Measurements from ENCODE around the gene STAB1. TPM values are rescaled to one million over a fixed set of nuclear protein-coding genes. Genes with fewer than 3 reads are reported as not detected.

STAB1 gene
- polyA plus RNA-seq, 4 donors, result 2.0 to 72.1 (median 24.4) TPM

DNA sequence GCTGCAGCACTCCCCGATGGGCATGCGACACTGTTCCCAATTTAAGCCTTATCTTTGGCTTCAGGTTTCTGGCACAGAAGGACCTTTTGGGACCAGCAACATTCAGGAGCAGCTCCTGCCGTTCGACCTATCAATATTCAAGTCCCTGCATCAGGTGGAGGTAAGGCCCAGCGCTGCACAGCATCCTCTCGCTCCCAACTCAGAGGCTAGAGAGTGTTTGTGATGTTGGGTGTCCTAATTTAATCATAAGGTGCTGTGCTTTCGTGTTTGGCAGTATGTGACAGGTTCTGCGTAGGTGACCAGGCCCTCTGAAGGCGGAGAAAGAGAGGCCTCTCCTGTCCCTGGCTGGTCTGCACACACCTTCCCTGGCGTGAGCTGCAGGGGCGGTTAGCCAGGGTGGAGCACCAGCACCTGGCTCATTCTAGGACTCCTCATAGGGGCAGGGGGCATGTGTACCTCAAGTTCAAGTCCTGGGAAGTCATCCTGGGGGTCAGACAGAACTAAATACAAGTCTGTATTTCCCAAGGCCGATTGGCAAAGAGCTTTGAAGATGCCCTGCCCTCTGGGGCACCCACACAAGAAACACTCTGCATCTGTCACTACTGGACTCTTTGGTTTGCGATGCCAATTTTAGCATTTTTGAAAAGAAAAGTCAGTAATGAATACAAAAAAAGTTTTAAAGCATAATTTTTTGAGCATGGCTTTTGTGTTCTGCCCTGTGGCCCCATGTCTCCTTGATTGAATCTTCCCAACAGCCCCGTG is 22.7 kb upstream of the STAB1 start:
- Histone ChIP-seq H3K27ac (ENCODE audit: low read depth in 1 of 3, low read length in 2 of 3) (no peak overlapping the region), H3K4me3 (ENCODE audit: low read depth in 1 of 3, low read length in 3 of 3) (no peak overlapping the region), H3K27me3 (ENCODE audit: control insufficient read depth in 3 of 3, insufficient read depth in 3 of 3, low read length in 3 of 3) (no peaks in the 10 kb centered on the region), H3K4me1 (ENCODE audit: control insufficient read depth in 3 of 3, insufficient read depth in 2 of 3, low read depth in 1 of 3, low read length in 2 of 3) (no peaks in the 10 kb centered on the region), H3K9me3 (ENCODE audit: control insufficient read depth in 2 of 2, insufficient read depth in 1 of 2, low read depth in 1 of 2, low read length in 1 of 2) (no peaks in the 10 kb centered on the region), H3K36me3 (ENCODE audit: control insufficient read depth in 3 of 3, insufficient read depth in 2 of 3, low read depth in 1 of 3, low read length in 3 of 3) (peaks cover 13 to 81% (median 15%) of the 10 kb centered on the region in 3 donors)
- 81 to 85% (median 83%) methylated on average over 14 of the region's 14 CpGs for WGBS, 3 donors
- FAIRE-seq (no peak), DNase-seq (no peak)

DNA sequence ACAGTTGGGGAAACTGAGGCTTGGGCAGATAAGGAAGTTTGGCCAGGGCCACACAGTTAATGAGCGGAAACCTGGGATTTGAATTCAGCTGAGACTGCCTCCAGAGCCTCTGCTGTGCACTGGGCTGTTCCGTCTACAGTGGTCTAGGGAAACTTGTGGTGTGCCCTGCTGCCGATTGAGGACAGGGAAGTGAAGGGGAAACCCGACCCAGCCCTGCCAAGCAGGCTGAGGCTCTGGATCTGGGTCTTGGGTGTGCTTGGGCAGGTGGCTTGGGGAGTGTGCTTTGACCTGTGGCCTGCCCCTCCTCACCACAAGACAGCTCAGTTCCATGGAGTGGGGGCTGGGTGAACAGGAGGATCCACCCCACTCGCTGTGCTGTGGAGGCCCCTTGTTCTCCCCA is 22.1 kb upstream of the STAB1 start:
- DNase-seq (no peak), FAIRE-seq (no peak)
- Histone ChIP-seq H3K4me1 (ENCODE audit: control insufficient read depth in 3 of 3, insufficient read depth in 2 of 3, low read depth in 1 of 3, low read length in 2 of 3) (no peaks in the 10 kb centered on the region), H3K4me3 (ENCODE audit: low read depth in 1 of 3, low read length in 3 of 3) (no peak overlapping the region), H3K9me3 (ENCODE audit: control insufficient read depth in 2 of 2, insufficient read depth in 1 of 2, low read depth in 1 of 2, low read length in 1 of 2) (no peaks in the 10 kb centered on the region), H3K27me3 (ENCODE audit: control insufficient read depth in 3 of 3, insufficient read depth in 3 of 3, low read length in 3 of 3) (no peaks in the 10 kb centered on the region), H3K36me3 (ENCODE audit: control insufficient read depth in 3 of 3, insufficient read depth in 2 of 3, low read depth in 1 of 3, low read length in 3 of 3) (peaks cover 17 to 82% (median 19%) of the 10 kb centered on the region in 3 donors), H3K27ac (ENCODE audit: low read depth in 1 of 3, low read length in 2 of 3) (no peak overlapping the region)
- 73 to 86% (median 76%) methylated on average over 5 of the region's 5 CpGs for WGBS, 3 donors

DNA sequence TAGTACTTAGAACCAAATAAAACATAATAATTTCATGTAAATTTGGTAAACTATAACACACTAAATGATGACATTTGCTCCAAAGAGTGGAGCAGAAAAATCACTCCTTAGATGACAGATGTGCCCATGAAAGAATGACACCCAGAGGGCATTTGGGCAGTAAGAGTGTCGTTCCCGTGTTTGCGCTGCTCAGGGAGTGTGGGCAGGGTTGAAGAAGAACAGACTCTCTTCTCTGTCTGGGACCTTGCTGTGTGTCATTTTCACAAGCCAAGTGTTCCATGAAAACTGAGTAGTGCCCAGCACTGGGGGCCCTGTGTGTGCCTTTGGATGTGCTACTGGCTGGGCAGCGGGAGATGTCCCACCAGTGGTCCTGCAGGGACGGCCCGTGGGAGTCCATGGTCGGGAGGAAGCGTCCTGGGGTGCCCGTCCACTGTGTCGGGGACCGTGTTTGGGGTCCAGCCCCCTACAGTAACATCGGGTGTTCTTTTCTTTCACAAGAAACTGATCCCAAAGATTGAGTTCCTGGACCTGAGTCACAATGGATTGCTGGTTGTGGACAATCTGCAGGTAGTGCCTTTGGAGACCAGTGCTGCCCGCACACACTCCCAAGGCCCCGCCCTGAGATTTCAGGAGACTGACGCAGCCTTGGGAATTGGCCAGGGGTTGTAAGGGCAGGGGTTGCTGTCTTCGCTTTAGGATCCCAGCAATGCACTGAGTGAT is 17.9 kb upstream of the STAB1 start:
- H3K36me3 ChIP-seq (ENCODE audit: control insufficient read depth in 3 of 3, insufficient read depth in 2 of 3, low read depth in 1 of 3, low read length in 3 of 3), result peaks cover 19 to 93% (median 40%) of the 10 kb centered on the region in 3 donors
- no peak for FAIRE-seq

DNA sequence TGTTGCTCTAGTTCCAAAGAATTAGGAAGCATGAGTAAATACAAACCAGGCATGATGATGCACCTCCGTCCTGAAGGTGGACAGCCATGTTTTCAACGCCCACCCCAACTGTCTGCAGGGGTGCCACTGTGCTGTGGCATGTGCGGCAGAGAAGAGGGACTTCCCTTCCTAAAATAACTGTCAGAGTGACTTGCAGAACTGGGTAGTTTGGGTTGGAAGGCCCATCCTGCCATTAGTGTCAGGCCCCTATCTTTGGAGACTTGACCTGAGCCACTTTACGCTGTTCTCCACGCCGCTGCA is 17.4 kb upstream of the STAB1 start:
- peaks cover 19 to 93% (median 37%) of the 10 kb centered on the region in 3 donors for H3K36me3 ChIP-seq (ENCODE audit: control insufficient read depth in 3 of 3, insufficient read depth in 2 of 3, low read depth in 1 of 3, low read length in 3 of 3)
- no peak for DNase-seq
- H3K27me3 ChIP-seq (ENCODE audit: control insufficient read depth in 3 of 3, insufficient read depth in 3 of 3, low read length in 3 of 3), result no peaks in the 10 kb centered on the region
- H3K9me3 ChIP-seq (ENCODE audit: control insufficient read depth in 2 of 2, insufficient read depth in 1 of 2, low read depth in 1 of 2, low read length in 1 of 2), result no peaks in the 10 kb centered on the region
- H3K4me1 ChIP-seq (ENCODE audit: control insufficient read depth in 3 of 3, insufficient read depth in 2 of 3, low read depth in 1 of 3, low read length in 2 of 3), result no peaks in the 10 kb centered on the region
- no peak overlapping the region for H3K27ac ChIP-seq (ENCODE audit: low read depth in 1 of 3, low read length in 2 of 3)
- no peak for FAIRE-seq
- 94 to 99% (median 96%) methylated on average over 6 of the region's 6 CpGs for WGBS, 3 donors
- no peak overlapping the region for H3K4me3 ChIP-seq (ENCODE audit: low read depth in 1 of 3, low read length in 3 of 3)

More for the DNA sequence above, 17.9 kb upstream of the STAB1 start:
- H3K9me3 ChIP-seq (ENCODE audit: control insufficient read depth in 2 of 2, insufficient read depth in 1 of 2, low read depth in 1 of 2, low read length in 1 of 2), result no peaks in the 10 kb centered on the region
- no peak overlapping the region for H3K4me3 ChIP-seq (ENCODE audit: low read depth in 1 of 3, low read length in 3 of 3)
- H3K27ac ChIP-seq (ENCODE audit: low read depth in 1 of 3, low read length in 2 of 3), result no peak overlapping the region
- H3K4me1 ChIP-seq (ENCODE audit: control insufficient read depth in 3 of 3, insufficient read depth in 2 of 3, low read depth in 1 of 3, low read length in 2 of 3), result no peaks in the 10 kb centered on the region
- H3K27me3 ChIP-seq (ENCODE audit: control insufficient read depth in 3 of 3, insufficient read depth in 3 of 3, low read length in 3 of 3), result no peaks in the 10 kb centered on the region
- no peak for DNase-seq
- WGBS, 3 donors, result 94% methylated on average over 16 of the region's 16 CpGs

DNA sequence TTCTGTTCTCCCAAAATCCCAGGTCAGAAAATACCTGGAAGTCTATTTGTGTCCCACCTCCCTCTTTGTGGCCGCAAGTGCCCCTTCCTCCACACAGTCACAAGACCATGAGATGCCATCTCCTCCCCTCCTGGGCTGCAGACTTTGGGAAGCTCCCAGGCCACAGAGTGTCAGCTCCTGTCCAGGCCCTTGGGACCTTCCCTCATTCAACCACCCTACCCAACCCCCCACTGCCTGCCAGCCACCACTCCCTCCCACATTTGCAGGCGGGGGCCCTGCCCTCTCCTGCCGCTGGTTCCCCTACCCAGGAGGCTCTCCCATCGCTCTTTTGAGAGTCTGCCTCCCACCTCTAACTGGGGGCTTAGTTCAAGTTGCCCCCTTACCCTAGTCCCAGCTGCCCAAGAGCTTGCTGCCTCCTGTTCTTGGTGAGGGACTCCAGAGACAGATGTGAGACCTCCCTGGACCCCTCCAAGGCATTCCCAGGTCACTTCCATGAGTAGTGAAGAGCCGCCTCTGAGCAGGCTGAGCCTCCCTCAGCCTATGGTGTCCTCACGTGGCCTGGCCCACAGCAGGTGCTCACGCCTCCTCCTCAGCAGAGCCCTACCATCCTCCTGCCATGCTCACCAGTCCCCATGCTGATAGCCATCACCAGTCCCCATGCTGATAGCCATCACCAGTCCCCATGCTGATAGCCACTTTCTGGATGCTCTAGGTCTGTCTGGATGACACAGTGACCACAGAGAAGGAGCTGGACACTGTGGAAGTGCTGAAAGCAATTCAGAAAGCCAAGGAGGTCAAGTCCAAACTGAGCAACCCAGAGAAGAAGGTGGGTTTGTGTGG is 15.9 kb upstream of the STAB1 start:
- Histone ChIP-seq H3K4me3 (ENCODE audit: low read depth in 1 of 3, low read length in 3 of 3) (no peak overlapping the region), H3K4me1 (ENCODE audit: control insufficient read depth in 3 of 3, insufficient read depth in 2 of 3, low read depth in 1 of 3, low read length in 2 of 3) (no peaks in the 10 kb centered on the region), H3K27me3 (ENCODE audit: control insufficient read depth in 3 of 3, insufficient read depth in 3 of 3, low read length in 3 of 3) (no peaks in the 10 kb centered on the region), H3K36me3 (ENCODE audit: control insufficient read depth in 3 of 3, insufficient read depth in 2 of 3, low read depth in 1 of 3, low read length in 3 of 3) (peaks cover 12 to 91% (median 30%) of the 10 kb centered on the region in 3 donors), H3K9me3 (ENCODE audit: control insufficient read depth in 2 of 2, insufficient read depth in 1 of 2, low read depth in 1 of 2, low read length in 1 of 2) (no peaks in the 10 kb centered on the region), H3K27ac (ENCODE audit: low read depth in 1 of 3, low read length in 2 of 3) (no peak overlapping the region)
- whole genome bisulfite sequencing, 3 donors, result 94 to 97% (median 94%) methylated on average over 7 of the region's 7 CpGs
- DNase-seq, result no peak
- no peak for FAIRE-seq

DNA sequence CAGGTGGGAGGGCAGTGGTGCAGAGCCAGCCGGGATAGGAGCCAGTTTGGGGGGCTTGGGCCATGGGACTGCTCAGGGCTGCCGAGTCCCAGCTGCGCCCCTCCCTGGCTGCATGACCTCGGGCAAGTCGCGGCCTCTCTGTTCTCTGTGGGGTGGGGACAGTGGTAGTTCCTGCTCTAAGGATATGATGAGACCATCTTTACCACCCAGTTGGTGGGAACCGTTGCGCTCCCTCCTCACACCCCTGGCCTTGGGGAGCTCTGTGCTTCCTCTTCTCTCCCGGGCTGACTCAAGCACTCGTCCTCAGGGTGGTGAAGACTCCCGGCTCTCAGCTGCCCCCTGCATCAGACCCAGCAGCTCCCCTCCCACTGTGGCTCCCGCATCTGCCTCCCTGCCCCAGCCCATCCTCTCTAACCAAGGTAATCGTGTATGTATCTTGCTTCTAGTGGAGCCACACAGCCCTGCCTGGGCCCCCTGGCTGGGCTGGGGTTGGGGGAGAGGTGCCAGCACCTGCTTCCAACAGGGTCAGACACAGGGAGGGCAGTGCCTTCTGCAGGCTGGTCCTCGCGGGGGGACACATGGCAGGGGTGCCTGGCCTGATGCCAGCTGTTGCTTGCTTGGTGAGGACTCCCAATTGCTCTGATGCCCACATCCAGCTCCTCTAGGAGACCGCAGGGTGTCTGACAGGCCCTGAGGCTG is 15.1 kb upstream of the STAB1 start:
- Histone ChIP-seq H3K9me3 (ENCODE audit: control insufficient read depth in 2 of 2, insufficient read depth in 1 of 2, low read depth in 1 of 2, low read length in 1 of 2) (no peaks in the 10 kb centered on the region), H3K36me3 (ENCODE audit: control insufficient read depth in 3 of 3, insufficient read depth in 2 of 3, low read depth in 1 of 3, low read length in 3 of 3) (peaks cover 12 to 96% (median 30%) of the 10 kb centered on the region in 3 donors), H3K4me1 (ENCODE audit: control insufficient read depth in 3 of 3, insufficient read depth in 2 of 3, low read depth in 1 of 3, low read length in 2 of 3) (no peaks in the 10 kb centered on the region), H3K4me3 (ENCODE audit: low read depth in 1 of 3, low read length in 3 of 3) (no peak overlapping the region), H3K27me3 (ENCODE audit: control insufficient read depth in 3 of 3, insufficient read depth in 3 of 3, low read length in 3 of 3) (no peaks in the 10 kb centered on the region), H3K27ac (ENCODE audit: low read depth in 1 of 3, low read length in 2 of 3) (no peak overlapping the region)
- FAIRE-seq, result no peak
- 86 to 95% (median 94%) methylated on average over 14 to 16 of the region's 16 CpGs for WGBS, 3 donors
- DNase-seq, result no peak

DNA sequence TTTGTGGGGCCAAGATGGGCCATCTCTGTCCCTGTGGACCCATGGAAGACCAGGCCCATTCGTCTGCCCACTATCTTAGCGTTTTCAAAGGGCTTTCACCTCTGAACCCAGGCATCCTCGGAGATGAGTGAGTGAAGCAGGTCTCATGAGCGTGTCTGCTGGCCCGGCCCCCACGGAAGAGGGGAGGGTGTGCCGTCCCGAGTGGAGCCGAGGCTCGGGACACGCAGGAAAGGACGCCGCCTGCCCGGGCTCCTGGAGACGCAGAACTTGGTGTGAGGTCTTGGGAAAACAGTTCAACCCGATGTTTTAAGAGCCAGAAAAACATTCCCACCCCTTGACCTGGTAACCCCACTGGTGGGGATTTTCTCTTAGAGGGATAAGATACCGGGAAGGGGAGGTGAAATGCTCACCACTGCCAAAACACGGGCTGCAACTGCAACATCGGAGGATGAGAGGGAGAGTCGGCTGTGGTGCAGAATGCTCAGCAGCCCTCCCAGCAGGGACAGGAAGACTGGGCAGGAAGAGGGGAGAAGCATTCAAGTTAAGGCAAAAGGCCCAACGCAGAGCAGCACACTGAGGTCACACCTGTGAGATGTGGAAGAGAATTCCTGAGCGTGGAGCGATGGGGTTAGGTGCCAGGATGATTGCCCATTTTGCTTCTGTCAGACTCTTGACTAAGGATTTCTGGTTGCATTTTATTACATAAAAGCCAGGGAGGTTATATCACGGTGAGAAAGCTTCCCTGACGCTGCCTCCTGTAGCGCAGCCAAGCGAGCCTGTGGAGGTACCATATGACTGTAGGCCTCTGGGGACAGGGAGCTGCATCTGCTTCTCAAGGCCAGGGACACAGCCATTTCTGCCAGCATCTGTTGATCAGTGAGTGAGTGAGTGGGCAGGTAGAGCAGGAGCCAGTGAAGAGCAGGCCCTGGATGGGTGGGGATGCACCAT is 14.1 kb upstream of the STAB1 start:
- Histone ChIP-seq H3K4me1 (ENCODE audit: control insufficient read depth in 3 of 3, insufficient read depth in 2 of 3, low read depth in 1 of 3, low read length in 2 of 3) (no peaks in the 10 kb centered on the region), H3K27me3 (ENCODE audit: control insufficient read depth in 3 of 3, insufficient read depth in 3 of 3, low read length in 3 of 3) (no peaks in the 10 kb centered on the region), H3K9me3 (ENCODE audit: control insufficient read depth in 2 of 2, insufficient read depth in 1 of 2, low read depth in 1 of 2, low read length in 1 of 2) (no peaks in the 10 kb centered on the region), H3K36me3 (ENCODE audit: control insufficient read depth in 3 of 3, insufficient read depth in 2 of 3, low read depth in 1 of 3, low read length in 3 of 3) (peaks cover 11 to 96% (median 29%) of the 10 kb centered on the region in 3 donors), H3K27ac (ENCODE audit: low read depth in 1 of 3, low read length in 2 of 3) (no peak overlapping the region), H3K4me3 (ENCODE audit: low read depth in 1 of 3, low read length in 3 of 3) (no peak overlapping the region)
- 85 to 93% (median 89%) methylated on average over 27 of the region's 27 CpGs for WGBS, 3 donors
- no peak for FAIRE-seq
- no peak for DNase-seq
